Heart right ventricle (tissue), 16 donors: Measurements from ENCODE around the gene HKDC1. TPM values are rescaled to one million over a fixed set of nuclear protein-coding genes. Genes with fewer than 3 reads are reported as not detected.

Experiments
- ATAC-seq, 8 donors: fragments of 200-7000 bp; cut with Tn5 transposase; one replicate each; pipeline ENCODE4 v1.9.1; 2020; ENCODE audit warnings: mild to moderate bottlenecking in 8 of 8, moderate library complexity in 8 of 8, moderate number of reproducible peaks in 1 of 8
- DNase-seq, 2 donors: peaks; one replicate each; pipeline ENCODE4 v3.0.0-alpha.2; 2020
- H3K27ac ChIP-seq, 10 donors: fragments of 200-600 bp; sonication (generic) in 2 of 10; one replicate each; pipeline versions ENCODE4 v1.5.0 to v1.8.0; 2020 to 2022; ENCODE audit warnings: mild to moderate bottlenecking in 3 of 10
- H3K27me3 ChIP-seq, 7 donors: fragments of 200-600 bp; one replicate each; pipeline ENCODE4 v1.8.0; 2021 to 2022; ENCODE audit warnings: mild to moderate bottlenecking in 2 of 7
- H3K36me3 ChIP-seq, 9 donors: fragments of 200-600 bp; sonication (generic) in 1 of 9; one replicate each; pipeline versions ENCODE4 v1.5.0 to v1.8.0; 2020 to 2022; ENCODE audit warnings: mild to moderate bottlenecking in 2 of 9
- H3K4me1 ChIP-seq, 9 donors: fragments of 200-600 bp; sonication (generic) in 1 of 9; one replicate each; pipeline versions ENCODE4 v1.5.0 to v1.8.0; 2020 to 2022; ENCODE audit warnings: mild to moderate bottlenecking in 4 of 9
- H3K4me3 ChIP-seq, 10 donors: fragments of 200-600 bp; sonication (generic) in 2 of 10; one replicate each; pipeline versions ENCODE4 v1.5.0 to v1.8.0; 2020 to 2022; ENCODE audit warnings: mild to moderate bottlenecking in 7 of 10, moderate library complexity in 2 of 10
- H3K9me3 ChIP-seq, 11 donors: fragments of 200-600 bp in 10 of 11; sonication (generic) in 2 of 11; one replicate each; pipeline versions ENCODE4 v1.5.0 to v1.8.0; 2013 to 2022; ENCODE audit warnings: mild to moderate bottlenecking in 2 of 11, control low read depth in 1 of 11, moderate library complexity in 1 of 11
- CTCF ChIP-seq, 9 donors: fragments of 200-600 bp; sonication (generic) in 2 of 9; IDR thresholded peaks; one replicate each; pipeline versions ENCODE4 v1.5.0 to v1.8.0; 2021 to 2022; ENCODE audit warnings: antibody characterized with exemption in 9 of 9, mild to moderate bottlenecking in 5 of 9, moderate library complexity in 1 of 9
- WGBS, 2 donors: extraction: QIAGEN DNeasy Blood & Tissue Kit; methylation state at CpG; one replicate each; pipeline ENCODE4 v1.1.7; 2013; ENCODE audit warnings: inconsistent platforms in 1 of 2; 5-methylcytosine and 5-hydroxymethylcytosine counted together
- intact Hi-C, 10 donors: fragments of 100-400 bp; cut with DNase I; formaldehyde crosslinking; loops; one replicate each; pipeline versions ENCODE4 v1.11.1 to v1.14.2; 2022
- polyA plus RNA-seq, 2 donors: library from polyadenylated mRNA; stranded (reverse); fragments of 200-250 nt; gene quantifications; one replicate each; pipeline ENCODE4 v1.2.3, GENCODE V29; 2013
- total RNA-seq, 10 donors: library from RNA; stranded (reverse); fragmentation: NEBNext Ultra II Directional in 3 of 10; extraction: Animal tissue kit (Norgen Biotek cat#: 25700) in 3 of 10; gene quantifications; one replicate each; pipeline versions ENCODE4 v1.2.1 to v1.2.4, GENCODE V29; 2021 to 2023
- donor health status: Arrhythmogenic right ventricular cardiomyopathy.
- donor health status: ischemic (EF 13 %, LVEDD 7.1; RV severe dilation, severe dysfunction).
- donor health status: healthy with polysubstance abuse.
- donor health status: DM: no; HTN: yes; CAD: no.
- donor health status: DM: no; HTN: no; CAD: no.
- donor health status: ischemic (EF 25% LVEDD 6.9; RV normal size, moderate dysfunction).
- donor health status: ischemic (EF 25% LVEDD 5.7; RV mildly dilated, moderate dysfunction).
- donor health status: healthy.
- donor health status: DM: yes; HTN: yes; CAD: no.
- donor health status: Ischemic cardiomyopathy.
- donor health status: ischemic (EF 35%, LVEDD 5.7; RV mildly dilated, moderate dysfunction).
- donor health status: nonischemic (EF 11% LVEDD 7.7; RV severe dilation, severe dysfunction).
- donor health status: DM: yes; HTN: yes; CAD: no.
- donor health status: PGD.
- donor health status: ischemic (EF 29% LVEDD 5.4; RV normal size, mild dysfunction).
- donor health status: nonischemic (EF 23%, LVEDD 6.1; RV moderate dilation, normal function).

The HKDC1 gene
- total and polyA plus RNA-seq, 12 donors = 0.03 to 0.07 TPM; not detected in 10

- intact Hi-C loops = loop anchor here (1.0 to 10.0 kb wide), 11 partner anchors 77 to 401 kb away; partner anchors contain the start of gene FAM241B (in 2 of the 10)
- peak; percentile 95 to 100 (median 98) for ATAC-seq
- Histone ChIP-seq H3K4me1 (peaks cover 0 to 19% (median 4%) of the 10 kb centered on the region in 9 donors), H3K27ac (no peak overlapping the region), H3K4me3 (no peak overlapping the region), H3K36me3 (no peaks in the 10 kb centered on the region), H3K27me3 (no peaks in the 10 kb centered on the region), H3K9me3 (no peaks in the 10 kb centered on the region)
- WGBS, 2 donors = 18 to 23% methylated on average over 17 of the region's 17 CpGs
- TF ChIP-seq CTCF (IDR thresholded peaks at IDR 0.05) = peak; percentile 76 to 96 (median 93)
- peak; percentile 88 to 91 for DNase-seq
Measured at GRCh38 chr10:69237528-69238159, 17.5 kb downstream of the HKDC1 start.

- peaks cover 0 to 19% (median 4%) of the 10 kb centered on the region in 9 donors for H3K4me1 ChIP-seq
- no peak for DNase-seq
- H3K36me3 ChIP-seq = no peaks in the 10 kb centered on the region
- no peak overlapping the region for H3K27ac ChIP-seq
- intact Hi-C loops = loop anchor here in 7 of 10 donors (5.0 to 10.0 kb wide), 8 partner anchors 76 to 398 kb away; partner anchors contain the start of gene FAM241B (in 2 of the 7)
- no peaks in the 10 kb centered on the region for H3K27me3 ChIP-seq
- ATAC-seq = no peak
- 86% methylated on average over 5 of the region's 5 CpGs for WGBS, 2 donors
- no peaks in the 10 kb centered on the region for H3K9me3 ChIP-seq
- no peak for TF ChIP-seq CTCF (IDR thresholded peaks at IDR 0.05)
- no peak overlapping the region for H3K4me3 ChIP-seq
Measured at GRCh38 chr10:69239136-69239535, 19.0 kb downstream of the HKDC1 start.

GRCh38 chr10:69239816-69240434, 19.8 kb downstream of the HKDC1 start:
- no peak for TF ChIP-seq CTCF (IDR thresholded peaks at IDR 0.05)
- Histone ChIP-seq H3K4me3 (no peak overlapping the region), H3K4me1 (peaks cover 0 to 19% (median 4%) of the 10 kb centered on the region in 9 donors), H3K27me3 (no peaks in the 10 kb centered on the region), H3K27ac (no peak overlapping the region), H3K36me3 (no peaks in the 10 kb centered on the region), H3K9me3 (no peaks in the 10 kb centered on the region)
- intact Hi-C loops = loop anchor here in 8 of 10 donors (5.0 to 10.0 kb wide), 8 partner anchors 75 to 397 kb away; partner anchors contain the start of gene FAM241B (in 3 of the 8)
- 74 to 84% methylated on average over 6 of the region's 6 CpGs for WGBS, 2 donors
- peak in 1 of 8 donors; percentile 35 for ATAC-seq
- DNase-seq = no peak

GRCh38 chr10:69240455-69240854, 20.3 kb downstream of the HKDC1 start:
- no peak overlapping the region for H3K27ac ChIP-seq
- intact Hi-C loops = loop anchor here in 1 of 10 donors (10.0 kb wide), 1 partner anchor 394 kb away; the partner anchor contains the start of gene FAM241B
- 95 to 96% methylated on average over 11 of the region's 11 CpGs for WGBS, 2 donors

More at GRCh38 chr10:69240455-69240854, 20.3 kb downstream of the HKDC1 start:
- H3K36me3 ChIP-seq = no peaks in the 10 kb centered on the region
- no peaks in the 10 kb centered on the region for H3K9me3 ChIP-seq
- peaks cover 0 to 19% (median 4%) of the 10 kb centered on the region in 9 donors for H3K4me1 ChIP-seq
- no peaks in the 10 kb centered on the region for H3K27me3 ChIP-seq
- no peak overlapping the region for H3K4me3 ChIP-seq
- no peak for TF ChIP-seq CTCF (IDR thresholded peaks at IDR 0.05)
- DNase-seq (no peak), ATAC-seq (no peak)
